HG02884 (cell line): ENCODE measurements around the gene TMEM253.

Experiments used
- ATAC-seq: cut with Tn5 transposase; IDR thresholded peaks from one replicate; pipeline ENCODE4 v1.9.1; 2021; ENCODE audit warnings: mild to moderate bottlenecking, moderate library complexity; ENCODE audit not compliant: unreplicated experiment

TMEM253 gene

DNA sequence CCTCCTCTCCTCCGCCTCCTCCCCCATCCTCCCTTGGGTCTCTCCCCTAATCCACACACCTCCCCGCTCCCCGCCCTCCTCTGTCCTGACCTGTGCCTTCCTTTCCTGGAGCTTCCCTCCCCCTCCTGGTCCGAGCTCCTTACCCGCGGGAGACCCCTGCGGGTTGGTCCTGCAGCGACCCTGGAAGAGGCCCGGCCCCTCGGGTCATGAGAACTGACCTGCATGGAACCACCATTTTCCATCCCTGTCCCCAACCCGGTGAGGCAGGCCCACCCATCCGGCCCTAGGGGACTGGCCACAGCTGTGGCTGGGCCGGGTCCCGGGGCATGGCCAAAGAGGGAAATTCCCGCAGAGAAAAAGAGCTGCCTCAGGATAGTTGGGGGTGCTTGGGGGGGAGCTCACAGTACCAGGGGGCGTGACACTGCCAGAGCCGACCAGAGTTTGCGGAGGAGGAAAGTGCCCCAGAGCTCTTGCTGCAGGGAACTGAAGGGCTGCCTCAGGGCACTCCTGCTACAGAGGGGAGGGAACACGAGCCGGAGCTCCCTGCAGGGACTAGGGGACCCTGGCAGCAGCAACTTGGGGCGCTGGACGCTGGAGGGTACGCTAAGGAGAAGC lies 30.1 kb upstream of the TMEM253 start:
- no peak for ATAC-seq

DNA sequence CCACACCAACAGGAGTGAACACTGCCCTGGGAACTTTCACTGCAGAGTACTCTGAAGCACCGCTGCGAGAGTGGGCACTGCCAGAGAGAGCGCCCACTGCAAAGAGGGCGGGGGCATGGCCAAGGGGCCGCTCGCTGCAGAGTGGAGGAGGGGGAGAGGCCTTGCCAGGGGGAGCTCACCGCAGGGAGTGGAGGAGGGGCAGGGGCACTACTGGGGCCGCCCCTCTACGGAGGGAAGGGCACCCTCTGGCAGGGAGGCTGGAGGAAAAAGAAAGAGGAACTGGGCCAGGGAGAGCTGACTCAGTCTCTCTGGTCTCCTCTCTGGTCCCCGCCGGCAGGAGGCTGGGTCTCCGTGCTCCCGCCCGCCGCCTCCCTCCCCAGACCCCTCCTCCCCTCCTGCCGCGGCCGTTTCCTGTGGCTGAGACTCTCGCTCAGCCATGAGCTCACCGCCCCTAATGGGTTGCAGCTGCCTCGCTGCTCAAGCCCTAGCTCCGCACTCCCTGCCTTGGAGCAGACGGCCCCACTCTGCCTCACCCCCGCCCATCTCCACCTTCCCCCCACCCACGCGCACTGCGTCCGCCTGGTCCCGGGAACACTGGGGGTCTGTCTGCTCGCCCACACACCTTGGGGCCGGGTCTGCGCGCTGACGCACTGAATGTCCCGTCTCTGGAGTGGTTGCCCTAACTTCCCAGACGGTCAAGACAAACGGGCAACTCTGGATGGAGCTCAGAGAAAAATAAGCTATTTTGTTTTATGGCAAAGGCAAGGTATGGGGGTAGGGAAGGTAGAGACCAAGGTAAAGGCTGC lies 29.4 kb upstream of the TMEM253 start:
- peak; percentile 58 for ATAC-seq

DNA sequence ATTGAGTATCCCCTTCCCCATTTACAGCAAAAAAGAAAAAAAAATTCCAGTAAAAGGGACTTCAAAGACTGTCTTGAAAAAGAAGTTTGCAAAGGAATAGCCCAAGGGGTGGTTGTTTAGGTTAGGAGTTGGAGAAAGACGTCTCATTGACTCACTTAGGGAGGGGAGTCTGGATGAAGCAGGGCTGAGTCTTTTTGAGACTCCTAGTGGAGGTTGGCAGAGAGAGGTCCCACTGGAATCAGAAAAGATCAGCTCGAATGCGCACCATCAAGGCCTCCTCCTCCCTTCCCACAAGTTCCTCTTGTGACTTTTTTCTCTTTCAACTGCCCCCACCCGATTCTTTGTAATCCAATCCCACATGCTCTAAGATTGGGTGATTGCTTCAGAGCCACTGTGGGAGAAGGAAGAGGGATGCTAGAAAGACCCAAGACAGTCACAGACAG lies 28.8 kb upstream of the TMEM253 start:
- no peak for ATAC-seq

- ATAC-seq: no peak
Measured at GRCh38 chr14:21072781-21073339, 28.0 kb upstream of the TMEM253 start.

DNA sequence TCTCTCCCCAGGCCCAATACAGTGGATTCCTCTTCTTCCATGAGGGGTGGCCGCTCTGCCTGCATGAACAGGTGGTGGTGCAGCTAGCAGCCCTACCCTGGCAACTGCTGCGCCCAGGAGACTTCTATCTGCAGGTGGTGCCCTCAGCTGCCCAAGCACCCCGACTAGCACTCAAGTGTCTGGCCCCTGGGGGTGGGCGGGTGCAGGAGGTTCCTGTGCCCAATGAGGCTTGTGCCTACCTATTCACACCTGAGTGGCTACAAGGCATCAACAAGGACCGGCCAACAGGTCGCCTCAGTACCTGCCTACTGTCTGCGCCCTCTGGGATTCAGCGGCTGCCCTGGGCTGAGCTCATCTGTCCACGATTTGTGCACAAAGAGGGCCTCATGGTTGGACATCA lies 26.9 kb upstream of the TMEM253 start:
- ATAC-seq: no peak

DNA sequence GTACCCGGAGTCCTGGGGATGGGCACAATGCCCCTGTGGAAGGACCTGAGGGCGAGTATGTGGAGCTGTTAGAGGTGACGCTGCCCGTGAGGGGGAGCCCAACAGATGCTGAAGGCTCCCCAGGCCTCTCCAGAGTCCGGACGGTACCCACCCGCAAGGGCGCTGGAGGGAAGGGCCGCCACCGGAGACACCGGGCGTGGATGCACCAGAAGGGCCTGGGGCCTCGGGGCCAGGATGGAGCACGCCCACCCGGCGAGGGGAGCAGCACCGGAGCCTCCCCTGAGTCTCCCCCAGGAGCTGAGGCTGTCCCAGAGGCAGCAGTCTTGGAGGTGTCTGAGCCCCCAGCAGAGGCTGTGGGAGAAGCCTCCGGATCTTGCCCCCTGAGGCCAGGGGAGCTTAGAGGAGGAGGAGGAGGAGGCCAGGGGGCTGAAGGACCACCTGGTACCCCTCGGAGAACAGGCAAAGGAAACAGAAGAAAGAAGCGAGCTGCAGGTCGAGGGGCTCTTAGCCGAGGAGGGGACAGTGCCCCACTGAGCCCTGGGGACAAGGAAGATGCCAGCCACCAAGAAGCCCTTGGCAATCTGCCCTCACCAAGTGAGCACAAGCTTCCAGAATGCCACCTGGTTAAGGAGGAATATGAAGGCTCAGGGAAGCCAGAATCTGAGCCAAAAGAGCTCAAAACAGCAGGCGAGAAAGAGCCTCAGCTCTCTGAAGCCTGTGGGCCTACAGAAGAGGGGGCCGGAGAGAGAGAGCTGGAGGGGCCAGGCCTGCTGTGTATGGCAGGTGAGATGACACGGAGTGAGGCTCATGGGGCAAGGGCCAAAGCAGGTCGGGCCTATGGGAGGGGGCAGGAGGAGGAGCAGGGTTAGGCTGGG lies 26.2 kb upstream of the TMEM253 start:
- ATAC-seq: no peak

DNA sequence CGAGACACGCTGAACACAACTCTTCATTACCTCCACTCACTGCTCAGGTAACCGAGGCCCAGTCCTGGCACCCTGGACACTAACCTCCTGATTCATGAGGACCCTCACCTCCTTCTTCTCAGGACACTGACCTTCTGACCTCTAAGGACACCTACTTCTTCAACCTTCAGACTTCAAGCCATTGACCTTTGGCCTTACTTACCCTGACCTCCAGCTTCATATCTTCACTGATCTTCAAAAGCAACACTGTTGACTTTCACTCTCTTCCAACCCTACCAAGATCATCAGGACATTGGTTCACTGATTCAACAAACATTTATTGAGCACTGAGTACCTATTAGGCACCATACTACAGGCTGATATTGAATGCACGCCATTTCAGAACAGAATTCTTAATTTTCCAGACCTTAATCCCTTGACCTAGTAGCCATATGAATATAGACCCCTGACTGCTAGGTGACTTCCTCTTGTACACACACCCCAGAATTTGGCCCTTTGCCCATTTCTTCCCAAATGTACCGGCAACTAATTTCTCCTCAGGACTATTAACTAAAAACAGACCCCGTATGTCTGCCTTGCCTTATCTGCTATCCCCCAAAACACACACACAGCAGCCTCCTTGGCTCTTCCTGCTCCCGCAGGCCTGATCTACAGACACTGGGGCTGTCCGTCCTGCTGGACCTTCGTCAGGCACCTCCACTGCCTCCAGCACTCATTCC lies 25.0 kb upstream of the TMEM253 start:
- no peak for ATAC-seq

- no peak for ATAC-seq
Measured at GRCh38 chr14:21077672-21078071, 23.2 kb upstream of the TMEM253 start.

- no peak for ATAC-seq
Measured at GRCh38 chr14:21078287-21078686, 22.6 kb upstream of the TMEM253 start.

GRCh38 chr14:21078726-21079125 lies 22.1 kb upstream of the TMEM253 start:
- ATAC-seq: no peak

- ATAC-seq: no peak
Measured at GRCh38 chr14:21081521-21082142, 19.2 kb upstream of the TMEM253 start.

- no peak for ATAC-seq
Measured at GRCh38 chr14:21083565-21084325, 17.1 kb upstream of the TMEM253 start.

DNA sequence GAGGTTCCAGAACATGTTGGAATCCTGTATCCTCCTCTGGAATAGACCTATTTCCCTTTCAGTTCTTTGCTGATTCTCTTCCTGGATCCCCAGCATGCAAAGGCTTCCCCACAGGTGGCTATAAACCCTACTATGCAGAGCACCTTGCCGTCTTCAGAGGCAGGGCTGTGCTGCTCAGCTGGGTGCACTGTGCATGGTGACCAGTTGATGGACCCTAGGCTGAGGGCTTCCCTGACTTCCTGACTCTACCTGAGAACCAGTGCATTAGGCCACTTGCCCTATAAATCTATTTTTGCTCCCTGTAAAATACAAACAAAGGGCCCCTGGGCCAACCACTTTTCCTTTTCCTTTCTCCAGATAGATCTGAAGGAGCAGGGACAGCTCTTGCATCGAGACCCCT lies 16.5 kb upstream of the TMEM253 start:
- ATAC-seq: no peak

DNA sequence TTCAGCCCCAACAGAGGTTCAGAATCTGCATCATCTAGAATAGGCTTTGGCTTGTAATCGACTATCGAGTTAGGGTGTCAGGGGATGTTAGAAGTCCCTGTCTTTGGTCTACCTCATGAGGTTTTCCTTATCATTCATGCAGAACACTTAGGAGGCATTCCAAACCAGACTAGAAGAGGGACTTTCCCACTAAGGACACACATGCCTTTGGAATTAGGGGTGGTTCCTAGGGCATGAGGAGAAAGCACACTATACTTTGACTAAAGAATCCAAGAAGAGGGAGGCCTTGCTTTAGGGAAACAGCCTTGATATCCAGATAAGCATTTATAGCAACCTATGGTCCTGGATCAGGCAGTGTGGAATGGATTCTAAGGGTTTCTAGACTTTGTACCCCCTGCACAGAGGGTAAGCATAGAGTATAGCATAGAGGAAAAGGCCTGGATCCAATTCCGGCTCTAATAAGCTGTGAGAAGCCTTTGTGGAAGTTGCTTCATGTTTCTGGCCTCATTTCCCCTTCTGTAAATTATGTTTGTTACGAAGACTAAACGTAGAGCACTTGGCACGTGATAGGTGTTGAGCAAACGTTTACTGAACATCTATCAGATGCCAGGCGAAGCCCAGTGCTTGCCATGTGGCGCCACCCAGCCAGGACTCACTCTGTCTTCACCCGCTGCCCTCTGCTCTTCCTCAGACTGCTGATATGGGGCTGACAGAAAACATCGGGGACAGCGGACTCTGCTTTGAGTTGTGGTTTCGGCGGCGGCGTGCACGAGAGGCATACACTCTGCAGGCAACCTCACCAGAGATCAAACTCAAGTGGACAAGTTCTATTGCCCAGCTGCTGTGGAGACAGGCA lies 15.6 kb upstream of the TMEM253 start:
- no peak for ATAC-seq

DNA sequence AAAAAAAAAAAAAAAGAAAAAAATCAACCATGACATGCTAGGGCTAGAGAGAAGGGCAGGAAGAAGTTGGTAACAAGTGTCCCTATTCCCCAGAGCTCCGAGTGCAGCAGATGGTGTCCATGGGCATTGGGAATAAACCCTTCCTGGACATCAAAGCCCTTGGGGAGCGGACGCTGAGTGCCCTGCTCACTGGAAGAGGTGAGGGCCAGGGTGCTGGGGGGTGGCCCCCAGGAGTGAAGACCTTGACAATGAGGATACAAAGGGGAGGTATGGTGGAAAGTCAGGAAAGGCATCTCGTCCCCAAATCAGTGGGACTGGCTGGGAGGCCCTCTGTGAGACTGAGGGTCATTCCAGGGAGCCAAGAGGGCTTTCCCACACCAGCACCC lies 14.0 kb upstream of the TMEM253 start:
- no peak for ATAC-seq

DNA sequence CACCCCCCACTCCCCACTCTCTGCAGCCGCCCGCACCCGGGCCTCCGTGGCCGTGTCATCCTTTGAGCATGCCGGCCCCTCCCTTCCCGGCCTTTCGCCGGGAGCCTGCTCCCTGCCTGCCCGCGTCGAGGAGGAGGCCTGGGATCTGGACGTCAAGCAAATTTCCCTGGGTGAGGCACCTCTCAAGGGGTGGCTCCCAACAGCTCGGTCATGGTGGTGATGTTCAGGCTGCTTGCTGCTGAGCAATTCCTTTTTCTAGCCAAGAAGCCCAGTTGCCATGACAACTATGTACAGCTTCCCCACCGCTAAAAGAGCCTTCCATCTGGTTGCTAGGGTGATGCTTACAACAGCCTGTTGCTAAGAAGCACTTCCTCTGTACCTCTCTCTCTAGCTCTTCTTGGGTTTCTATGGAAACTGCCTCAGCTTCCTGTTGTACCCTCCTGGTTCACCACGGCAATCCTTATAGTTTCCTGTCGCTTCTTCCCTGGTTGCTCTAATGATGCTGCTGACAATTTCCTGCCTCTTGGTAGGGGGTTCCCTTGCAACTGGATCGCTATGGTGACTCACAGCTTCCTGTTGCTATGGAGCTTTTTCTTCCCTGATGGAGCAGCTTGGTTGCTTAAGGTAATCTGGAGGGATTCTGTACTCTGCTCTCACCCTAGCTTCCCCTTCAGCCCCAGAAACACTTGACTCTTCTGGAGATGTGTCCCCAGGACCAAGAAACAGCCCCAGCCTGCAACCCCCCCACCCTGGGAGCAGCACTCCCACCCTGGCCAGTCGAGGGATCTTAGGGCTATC lies 13.4 kb upstream of the TMEM253 start:
- peak; percentile 51 for ATAC-seq

DNA sequence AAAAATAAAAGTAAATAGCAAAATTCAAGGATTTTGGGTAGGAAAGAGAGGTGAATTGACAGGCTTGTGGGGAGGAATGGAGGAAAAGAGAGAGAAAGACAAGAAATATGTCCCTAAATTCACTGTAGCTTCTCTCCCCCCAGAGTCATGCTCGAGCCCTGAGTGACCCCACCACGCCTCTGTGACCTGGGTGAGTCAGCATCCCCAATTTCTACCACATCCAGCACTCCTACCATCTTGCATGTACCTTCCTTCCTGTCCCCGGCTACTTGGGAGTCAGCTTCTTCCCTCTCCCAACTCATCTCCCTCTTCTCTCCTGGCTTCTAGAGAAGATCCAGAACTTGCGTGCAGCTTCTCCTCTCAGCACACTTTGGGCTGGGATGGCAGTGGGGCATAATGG lies 12.2 kb upstream of the TMEM253 start:
- ATAC-seq: no peak

- ATAC-seq: no peak
Measured at GRCh38 chr14:21089271-21089670, 11.6 kb upstream of the TMEM253 start.
